H1 (cell line): Measurements from ENCODE around the gene FAM163A. TPM values are rescaled to one million over a fixed set of nuclear protein-coding genes. Genes with fewer than 3 reads are reported as not detected.
"Not testable (repeated sequence)": the region's sequence is repeated elsewhere in the genome, so short reads cannot be mapped to it uniquely, and the experiment has no call there.

ENCODE experiments used
- CTCF ChIA-PET: fragments of 300-600 bp; sonication (Branson Sonifier 250); formaldehyde crosslinking; loops from one replicate; lab custom pipeline; 2021; ENCODE audit not compliant: partially characterized antibody; lab: Charles Lee
- POLR2A ChIA-PET: fragments of 300-600 bp; sonication (Branson Sonifier 250); formaldehyde crosslinking; loops from one replicate; lab custom pipeline; 2021; ENCODE audit warnings: inconsistent platforms; ENCODE audit not compliant: partially characterized antibody; lab: Charles Lee
- DNase-seq, 2 experiments: peaks; one replicate each; pipeline versions ENCODE4 v3.0.0 to v3.0.0-alpha.2; 2010 to 2022; ENCODE audit warnings: low spot score in 2 of 2, low read depth in 1 of 2, mixed read lengths in 1 of 2
- FAIRE-seq: peaks from 2 replicates; lab custom pipeline; 2011; peaks lifted over from hg19 to GRCh38; lab: Jason Lieb, UNC
- H2AFZ ChIP-seq: 2 replicates; pipeline ENCODE4 v1.8.1; 2012; ENCODE audit warnings: low read length, inconsistent platforms
- H2AK5ac ChIP-seq: 2 replicates; pipeline ENCODE4 v1.6.1; 2013; ENCODE audit warnings: low read depth, low read length
- H2BK120ac ChIP-seq: replicated peaks from 2 replicates; pipeline ENCODE3; 2013; ENCODE audit warnings: low read depth, low read length, inconsistent platforms
- H2BK12ac ChIP-seq: 2 replicates; pipeline ENCODE4 v1.6.1; 2013; ENCODE audit warnings: low read depth, low read length
- H2BK15ac ChIP-seq: 2 replicates; pipeline ENCODE4 v1.6.1; 2013; ENCODE audit warnings: low read length
- H2BK20ac ChIP-seq: 2 replicates; pipeline ENCODE4 v1.6.1; 2013; ENCODE audit warnings: low read length
- H2BK5ac ChIP-seq: 2 replicates; pipeline ENCODE4 v1.6.1; 2013; ENCODE audit warnings: low read depth, low read length
- H3K14ac ChIP-seq: 2 replicates; pipeline ENCODE4 v1.6.1; 2013; ENCODE audit warnings: inconsistent platforms; ENCODE audit not compliant: insufficient read length
- H3K18ac ChIP-seq: 2 replicates; pipeline ENCODE4 v1.6.1; 2013; ENCODE audit warnings: low read length; ENCODE audit errors: extremely low read depth
- H3K23ac ChIP-seq: 2 replicates; pipeline ENCODE4 v1.6.1; 2013; ENCODE audit warnings: inconsistent platforms; ENCODE audit not compliant: insufficient read length
- H3K23me2 ChIP-seq: 2 replicates; pipeline ENCODE4 v1.6.1; 2013; ENCODE audit warnings: low read depth, low read length
- H3K27ac ChIP-seq: 2 replicates; pipeline ENCODE4 v1.6.1; 2011; ENCODE audit warnings: low read depth, low read length, inconsistent platforms
- H3K27me3 ChIP-seq, 4 experiments: replicated peaks in 1 of 4; 1 replicate in 1 of 4; 2 replicates in 3 of 4; pipeline versions ENCODE4 v1.6.1 to v1.8.1; 2011 to 2013; ENCODE audit warnings: low read length in 3 of 4, mild to moderate bottlenecking in 3 of 4, inconsistent platforms in 2 of 4, mixed read lengths in 2 of 4, moderate library complexity in 1 of 4; ENCODE audit not compliant: control insufficient read depth in 3 of 4, insufficient read depth in 3 of 4; ENCODE audit errors: extremely low read depth in 1 of 4
- H3K36me3 ChIP-seq, 4 experiments: 2 replicates each; pipeline versions ENCODE4 v1.6.1 to v1.8.1; 2011 to 2013; ENCODE audit warnings: mild to moderate bottlenecking in 4 of 4, low read length in 3 of 4, moderate library complexity in 2 of 4, control low read depth in 1 of 4, inconsistent platforms in 1 of 4; ENCODE audit not compliant: insufficient read depth in 4 of 4, control insufficient read depth in 2 of 4
- H3K4ac ChIP-seq: replicated peaks from 2 replicates; pipeline ENCODE3; 2013; ENCODE audit warnings: low read length, low read depth, mixed read lengths, inconsistent platforms; ENCODE audit not compliant: insufficient read length
- H3K4me1 ChIP-seq, 4 experiments: replicated peaks in 1 of 4; 1 replicate in 1 of 4; 2 replicates in 3 of 4; pipeline versions ENCODE4 v1.6.1 to v1.8.1; 2011 to 2013; ENCODE audit warnings: low read length in 3 of 4, inconsistent platforms in 2 of 4, mixed read lengths in 1 of 4; ENCODE audit not compliant: insufficient read depth in 4 of 4, control insufficient read depth in 3 of 4
- H3K4me2 ChIP-seq, 2 experiments: 2 replicates each; pipeline versions ENCODE4 v1.6.1 to v1.8.1; 2011 to 2013; ENCODE audit warnings: low read depth in 2 of 2, low read length in 2 of 2, control low read depth in 1 of 2, inconsistent platforms in 1 of 2, mild to moderate bottlenecking in 1 of 2; ENCODE audit not compliant: insufficient read depth in 1 of 2
- H3K4me3 ChIP-seq, 4 experiments: fragments of 200-600, 300-600 bp in 1 of 4; sonication (generic), shearing (Covaris generic), sonication (Bioruptor Twin) in 1 of 4; 2 replicates each; pipeline versions ENCODE4 v1.5.1 to v1.8.1; 2011 to 2016; ENCODE audit warnings: low read length in 4 of 4, low read depth in 3 of 4, control low read depth in 2 of 4, inconsistent platforms in 2 of 4, mild to moderate bottlenecking in 2 of 4, mixed read lengths in 1 of 4, moderate library complexity in 1 of 4; ENCODE audit not compliant: insufficient read depth in 2 of 4; ENCODE audit errors: extremely low read depth in 1 of 4
- H3K56ac ChIP-seq: replicated peaks from 2 replicates; pipeline ENCODE3; 2013; ENCODE audit warnings: low read depth, mild to moderate bottlenecking, mixed read lengths, low read length, inconsistent platforms; ENCODE audit not compliant: insufficient read length
- H3K79me1 ChIP-seq: 2 replicates; pipeline ENCODE4 v1.6.1; 2013; ENCODE audit warnings: low read depth, low read length, control low read depth
- H3K79me2 ChIP-seq, 2 experiments: 2 replicates each; pipeline versions ENCODE4 v1.6.1 to v1.8.1; 2012 to 2013; ENCODE audit warnings: low read length in 2 of 2, mild to moderate bottlenecking in 2 of 2, inconsistent platforms in 1 of 2; ENCODE audit not compliant: insufficient read depth in 2 of 2, control insufficient read depth in 1 of 2
- H3K9ac ChIP-seq, 4 experiments: replicated peaks in 1 of 4; 1 replicate in 1 of 4; 2 replicates in 3 of 4; pipeline versions ENCODE4 v1.6.1 to v1.8.1; 2011 to 2013; ENCODE audit warnings: low read depth in 3 of 4, low read length in 3 of 4, control low read depth in 2 of 4, mild to moderate bottlenecking in 2 of 4, moderate library complexity in 2 of 4, inconsistent platforms in 1 of 4; ENCODE audit errors: extremely low read depth in 1 of 4
- H3K9me3 ChIP-seq, 2 experiments: 2 replicates each; pipeline versions ENCODE4 v1.6.1 to v1.8.1; 2012 to 2013; ENCODE audit warnings: mild to moderate bottlenecking in 2 of 2, moderate library complexity in 2 of 2, control low read depth in 1 of 2, inconsistent platforms in 1 of 2, low read depth in 1 of 2, low read length in 1 of 2, mixed read lengths in 1 of 2; ENCODE audit not compliant: insufficient read depth in 2 of 2
- H4K20me1 ChIP-seq, 2 experiments: replicated peaks in 1 of 2; 2 replicates each; pipeline versions ENCODE3 to v1.8.1; 2011 to 2013; ENCODE audit warnings: inconsistent platforms in 2 of 2, low read length in 2 of 2, mild to moderate bottlenecking in 1 of 2; ENCODE audit not compliant: insufficient read depth in 2 of 2, control insufficient read depth in 1 of 2
- H4K5ac ChIP-seq: 2 replicates; pipeline ENCODE4 v1.6.1; 2013; ENCODE audit warnings: low read length, low read depth, mixed read lengths, inconsistent platforms; ENCODE audit not compliant: insufficient read length
- H4K8ac ChIP-seq: 2 replicates; pipeline ENCODE4 v1.8.0; 2013; ENCODE audit warnings: mild to moderate bottlenecking, moderate library complexity, low read length, inconsistent platforms; ENCODE audit not compliant: insufficient read depth; ENCODE audit errors: extremely low read depth
- H4K91ac ChIP-seq: replicated peaks from 2 replicates; pipeline ENCODE3; 2013; ENCODE audit warnings: low read length, mixed read lengths, inconsistent platforms; ENCODE audit not compliant: insufficient read length
- WGBS, 2 experiments: shearing (Covaris generic) in 1 of 2; methylation state at CpG; one replicate each; pipeline versions ENCODE4 v1.1.6 to v1.1.7; 2013 to 2015; ENCODE audit warnings: low lambda C conversion rate in 2 of 2, mixed read lengths in 2 of 2, inconsistent platforms in 1 of 2, low coverage in 1 of 2, missing lambda C conversion rate in 1 of 2; ENCODE audit not compliant: insufficient replicate concordance in 2 of 2, insufficient coverage in 1 of 2, insufficient read length in 1 of 2; ENCODE audit errors: extremely low coverage in 1 of 2, missing lambda C conversion rate in 1 of 2; 5-methylcytosine and 5-hydroxymethylcytosine counted together
- polyA plus RNA-seq, 7 experiments: library from polyadenylated mRNA; depleted of rRNA in 3 of 7; stranded (reverse) in 5 of 7; unstranded in 2 of 7; fragments of >200 nt in 5 of 7; fragments of 200-250 nt in 2 of 7; gene quantifications; 1 replicate in 5 of 7; 2 replicates in 1 of 7; 4 replicates in 1 of 7; pipeline versions ENCODE4 v1.2.1 to v1.2.3, GENCODE V29; 2011 to 2013; ENCODE audit warnings: missing spikeins in 2 of 7, mixed read lengths in 2 of 7
- total RNA-seq: library from RNA; stranded (reverse); fragmentation: NEBNext Ultra II Directional; extraction: Animal tissue kit (Norgen Biotek cat#: 25700); gene quantifications from 2 replicates; pipeline ENCODE4 v1.2.1, GENCODE V29; 2021

Gene FAM163A
- total and polyA plus RNA-seq, 2 of the 8 experiments (the other 6 are each of a cell fraction or from before 2014, with no cell fraction given), result 0.13 to 0.18 TPM

DNA sequence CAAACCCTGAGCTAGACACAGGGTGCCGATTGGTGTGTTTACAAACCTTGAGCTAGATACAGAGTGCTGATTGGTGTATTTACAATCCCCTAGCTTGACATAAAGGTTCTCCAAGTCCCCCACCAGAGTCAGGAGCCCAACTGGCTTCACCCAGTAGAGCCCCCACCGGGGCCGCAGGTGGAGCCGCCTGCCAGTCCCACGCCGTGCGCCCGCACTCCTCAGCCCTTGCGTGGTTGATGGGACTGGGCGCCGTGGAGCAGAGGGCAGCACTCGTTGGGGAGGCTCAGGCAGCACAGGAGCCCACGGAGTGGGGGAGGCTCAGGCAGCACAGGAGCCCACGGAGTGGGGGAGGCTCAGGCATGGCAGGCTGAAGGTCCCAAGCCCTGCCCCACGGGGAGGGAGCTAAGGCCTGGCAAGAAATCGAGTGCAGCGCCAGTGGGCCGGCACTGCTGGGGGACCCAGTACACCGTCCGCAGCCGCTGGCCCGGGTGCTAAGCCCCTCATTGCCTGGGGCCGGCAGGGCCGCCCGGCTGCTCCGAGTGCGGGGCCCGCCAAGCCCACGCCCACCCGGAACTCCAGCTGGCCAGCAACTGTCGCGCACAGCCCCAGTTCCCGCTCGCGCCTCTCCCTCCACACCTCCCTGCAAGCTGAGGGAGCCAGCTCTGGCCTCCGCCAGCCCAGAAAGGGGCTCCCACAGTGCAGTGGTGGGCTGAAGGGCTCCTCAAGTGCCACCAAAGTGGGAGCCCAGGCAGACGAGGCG is 93.8 kb downstream of the FAM163A start:
- H4K20me1 ChIP-seq, H3K23ac ChIP-seq, H3K56ac ChIP-seq: not testable (repeated sequence)

More for the DNA sequence above, 93.8 kb downstream of the FAM163A start:
- not testable (repeated sequence) for H2AK5ac ChIP-seq, H4K91ac ChIP-seq, H3K9me3 ChIP-seq, H2BK20ac ChIP-seq, H3K4me2 ChIP-seq, H3K14ac ChIP-seq, H4K8ac ChIP-seq, H3K18ac ChIP-seq, H3K9ac ChIP-seq, H2BK120ac ChIP-seq, H3K27ac ChIP-seq, H3K4ac ChIP-seq, DNase-seq, H2BK15ac ChIP-seq, FAIRE-seq, H2BK12ac ChIP-seq, H3K79me1 ChIP-seq, H3K4me1 ChIP-seq, H2AFZ ChIP-seq, H2BK5ac ChIP-seq, H3K36me3 ChIP-seq, H3K27me3 ChIP-seq, H4K5ac ChIP-seq, H3K79me2 ChIP-seq, H3K4me3 ChIP-seq, H3K23me2 ChIP-seq
- ChIA-PET POLR2A (interaction anchor here (0.6 to 1.2 kb wide), 2 partner anchors 38 to 328 kb away, joined by 3 read pairs; no protein-coding TSS in a partner anchor), CTCF (interaction anchor here (1.2 to 5.1 kb wide), 6 partner anchors 19 to 132 kb away, joined by 4 to 26 read pairs (median 7); no protein-coding TSS in a partner anchor)
- WGBS, 2 experiments, result 98% methylated on average over 30 of the region's 38 CpGs; no CpG with 5 or more reads in 1 of the 2 experiments
